Activated gamma-delta T cell (primary cell): ENCODE measurements around the gene MALT1.
"Not testable (repeated sequence)": the region's sequence is repeated elsewhere in the genome, so short reads cannot be mapped to it uniquely, and the experiment has no call there.

Source experiments
- DNase-seq: peaks from one replicate; lab custom pipeline; 2025; lab: John Stamatoyannopoulos, UW

Gene MALT1

DNA sequence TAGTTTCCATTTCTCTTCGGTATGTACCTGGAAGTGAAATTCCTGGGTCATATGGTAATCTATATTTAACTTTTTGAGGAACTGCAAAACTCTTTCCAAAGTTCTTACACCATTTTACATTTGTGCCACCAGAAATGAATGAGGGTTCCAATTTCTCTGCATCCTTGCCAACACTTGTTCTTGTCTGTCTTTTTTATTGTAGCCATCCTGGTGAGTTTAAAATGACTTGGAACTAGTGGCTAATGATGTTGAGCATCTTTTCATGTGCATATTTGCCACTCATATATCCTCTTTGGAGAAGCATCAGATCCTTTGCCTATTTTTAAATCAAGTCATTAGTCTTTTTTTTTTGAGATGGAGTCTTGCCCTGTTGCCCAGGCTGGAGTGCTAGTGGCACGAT lies 59.4 kb downstream of the MALT1 start:
- no peak for DNase-seq

DNA sequence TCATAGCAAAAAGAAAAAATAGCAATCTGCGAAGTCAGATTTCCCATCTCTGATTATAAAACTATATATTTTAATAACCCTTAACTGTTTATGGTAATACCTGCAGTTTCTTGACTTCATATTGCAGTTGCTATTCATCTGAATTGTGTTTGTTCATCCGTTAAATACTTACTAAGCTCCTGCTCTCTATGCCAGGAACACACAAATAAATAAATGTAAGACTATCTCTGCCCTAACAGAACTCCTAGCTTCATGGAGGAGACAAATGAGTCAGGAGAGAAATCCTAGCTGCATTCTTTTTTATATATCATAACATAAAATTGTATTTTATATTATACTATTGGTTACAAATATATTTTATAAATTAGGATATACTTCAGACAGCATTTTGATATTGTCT lies 61.2 kb downstream of the MALT1 start:
- DNase-seq: no peak

DNA sequence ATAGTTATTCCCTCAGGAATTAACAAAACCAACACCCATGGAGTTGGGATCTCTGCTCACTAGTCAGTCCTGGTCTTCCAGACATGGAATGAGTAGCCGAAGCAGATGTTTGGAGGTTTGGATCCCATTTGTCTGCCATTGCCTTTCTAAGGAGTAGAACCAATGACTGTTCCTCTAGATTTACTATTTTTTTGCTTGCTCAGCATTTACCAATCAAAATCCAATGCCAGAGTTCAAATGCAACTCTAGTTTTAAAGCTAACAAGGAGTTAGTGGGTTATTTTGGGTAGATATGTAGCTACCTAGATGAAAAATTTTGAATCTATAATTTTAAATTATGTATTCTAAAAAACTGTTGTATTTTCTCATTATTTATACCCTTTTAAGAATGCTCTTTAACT lies 62.6 kb downstream of the MALT1 start:
- DNase-seq: no peak

DNA sequence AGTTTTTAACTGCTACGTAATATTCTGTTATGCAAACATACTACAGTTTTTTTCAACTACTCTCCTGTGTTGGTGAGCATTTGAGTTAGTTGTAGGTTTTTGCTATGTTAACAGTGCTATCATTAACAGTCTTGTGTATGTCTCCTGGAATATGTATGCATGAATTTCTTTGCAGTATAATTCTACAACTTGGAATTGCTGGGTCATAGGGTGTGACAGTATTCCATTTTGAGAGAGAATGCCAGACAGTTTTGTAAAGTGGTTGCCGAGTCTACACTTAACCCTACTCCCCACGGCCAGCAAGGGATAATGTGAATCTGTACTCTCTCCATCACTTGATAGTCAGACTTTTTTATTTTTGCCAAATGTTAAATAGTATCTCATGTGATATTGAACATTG lies 67.1 kb downstream of the MALT1 start:
- no peak for DNase-seq

DNA sequence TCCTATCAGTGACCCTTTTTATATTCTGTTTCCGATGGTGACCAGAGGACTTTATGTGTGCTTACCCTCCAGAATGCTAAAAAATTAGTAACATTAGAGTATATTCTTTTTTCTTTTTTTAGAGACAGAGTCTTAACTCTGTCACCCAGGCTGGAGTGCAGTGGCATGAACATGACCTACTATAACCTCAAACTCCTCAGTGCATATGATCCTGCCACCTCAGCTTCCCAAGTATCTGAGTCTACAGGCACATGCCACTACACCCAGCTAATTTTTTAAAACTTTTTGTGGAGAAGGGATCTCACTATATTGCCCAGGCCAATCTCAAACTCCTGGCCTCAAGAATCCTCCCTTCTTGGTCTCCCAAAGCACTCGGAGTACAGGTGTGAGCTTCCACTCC lies 74.6 kb downstream of the MALT1 start:
- DNase-seq: no peak

DNA sequence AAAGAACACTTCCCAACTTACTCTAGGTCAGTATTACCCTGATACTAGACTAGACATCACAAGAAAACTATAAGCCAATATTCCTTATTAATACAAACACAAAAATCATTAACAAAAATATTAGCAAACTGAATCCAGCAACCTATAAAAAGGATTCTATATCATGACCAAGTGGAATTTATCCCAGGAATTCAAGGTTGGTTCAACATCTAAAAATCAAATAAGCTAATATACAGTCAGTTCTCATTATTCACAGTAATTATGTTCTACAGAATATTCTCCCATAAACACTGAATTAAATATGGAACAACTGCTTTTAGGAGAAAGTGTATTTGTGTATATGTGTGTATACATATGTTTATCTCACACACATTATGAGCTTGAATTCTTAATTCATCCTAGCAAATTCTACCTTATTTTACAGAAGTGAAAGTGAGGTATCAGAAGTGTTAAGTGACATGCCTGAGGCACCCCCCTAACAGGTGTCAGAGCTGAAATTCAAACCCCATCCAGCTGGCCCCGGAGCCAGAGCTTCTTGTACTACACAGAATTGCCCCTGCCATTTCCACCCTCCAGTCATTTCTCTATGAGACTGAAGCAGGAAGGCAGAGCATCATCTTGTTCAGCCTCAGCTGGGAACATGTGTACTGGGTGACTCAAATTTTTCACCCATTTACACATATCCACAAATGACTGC lies 77.8 kb downstream of the MALT1 start:
- DNase-seq: no peak

DNA sequence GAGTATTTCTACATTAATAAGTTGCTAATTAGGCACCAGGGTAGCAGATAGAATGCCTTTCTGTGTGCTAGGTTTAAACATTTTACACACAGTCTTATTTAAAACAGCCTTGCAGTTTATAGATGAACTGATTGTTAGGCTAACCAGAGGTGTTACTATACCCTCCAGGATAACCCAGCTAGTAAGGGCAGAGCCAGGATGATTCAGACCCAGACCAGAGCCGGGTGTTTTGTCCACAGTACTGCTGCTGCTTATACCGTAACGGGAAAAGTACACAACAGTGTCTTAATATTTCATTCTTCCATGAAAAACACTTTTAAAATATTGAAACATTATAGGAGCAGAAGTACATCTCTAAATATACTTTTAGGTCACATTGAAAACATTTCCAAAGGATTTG lies 82.7 kb downstream of the MALT1 start:
- no peak for DNase-seq

DNA sequence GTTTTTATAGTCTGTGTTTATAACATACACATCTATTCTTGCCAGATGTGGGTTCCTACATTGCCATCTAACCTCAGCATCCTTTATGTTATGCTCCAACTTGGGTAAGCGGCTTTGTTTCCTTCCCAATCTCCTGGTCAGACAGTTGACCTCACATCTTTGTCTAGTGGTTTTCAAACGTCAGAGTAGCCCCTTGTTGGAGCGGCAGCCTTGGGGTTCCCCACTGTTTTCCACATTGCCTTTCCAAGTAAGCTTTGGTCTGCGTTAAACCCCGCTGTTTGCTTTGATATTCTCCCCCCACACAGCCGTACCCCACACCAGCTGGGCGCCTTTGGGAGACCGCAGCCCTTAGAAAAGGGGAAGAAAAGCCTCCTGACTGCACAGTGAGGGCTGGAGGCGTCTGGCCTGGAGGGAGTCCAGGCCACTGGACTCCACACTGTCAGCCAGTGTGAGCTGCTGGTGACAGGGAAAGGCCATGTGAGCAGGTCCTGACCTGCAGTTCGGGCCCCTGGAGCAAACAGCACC lies 83.3 kb downstream of the MALT1 start:
- DNase-seq: no peak

DNA sequence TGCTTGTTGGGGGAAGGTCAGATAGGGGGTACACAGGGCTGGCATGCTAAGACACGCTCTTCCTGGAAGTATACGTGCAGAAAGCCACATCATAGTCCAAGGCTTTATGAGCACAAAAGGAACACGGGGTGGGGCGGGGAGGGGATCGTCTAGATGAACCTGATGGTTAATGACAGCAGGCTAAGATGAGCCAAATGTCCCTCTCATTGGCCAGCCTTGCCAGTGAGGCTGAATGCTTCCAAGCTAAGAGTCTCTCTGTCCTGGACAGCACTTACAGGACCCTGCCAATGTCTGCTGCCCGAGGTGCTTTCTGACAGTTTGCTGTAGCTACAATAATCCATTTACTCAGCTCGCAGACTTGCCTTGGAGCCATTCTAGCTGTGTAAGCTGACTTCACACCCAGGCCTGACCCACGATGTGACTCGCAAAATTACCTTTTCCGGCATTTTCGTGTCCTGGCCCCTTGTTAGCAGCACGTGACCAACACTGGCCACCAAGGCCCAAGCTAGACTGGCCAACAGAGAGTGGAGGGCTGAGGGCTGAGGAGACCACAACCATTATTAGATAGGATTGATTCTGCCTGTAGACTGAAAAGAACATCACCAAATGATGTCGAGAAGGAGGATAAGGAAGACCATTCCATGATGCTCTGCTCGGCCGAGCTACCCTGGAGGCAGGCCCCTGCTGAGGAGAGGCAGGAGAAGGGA lies 84.2 kb downstream of the MALT1 start:
- no peak for DNase-seq

DNA sequence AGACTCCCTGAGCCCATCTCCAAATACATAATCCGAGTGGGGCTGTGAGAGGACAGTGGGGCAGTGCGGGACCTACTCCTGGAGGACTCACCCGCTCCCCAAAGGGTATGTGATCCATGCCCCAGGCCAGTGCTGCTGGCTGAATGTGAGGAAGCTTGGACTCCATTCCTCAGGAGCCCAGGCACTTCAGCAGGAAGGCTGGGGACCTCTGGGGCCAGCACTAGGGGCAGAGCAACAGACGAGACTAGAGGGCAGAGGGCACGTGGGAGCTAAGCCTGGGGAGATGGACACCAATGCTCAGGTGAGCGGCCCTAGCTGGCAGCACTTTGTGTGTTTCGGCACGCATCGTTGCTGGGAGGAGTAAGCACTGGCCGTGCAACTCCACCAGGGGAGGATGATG lies 84.9 kb downstream of the MALT1 start:
- DNase-seq: no peak

DNA sequence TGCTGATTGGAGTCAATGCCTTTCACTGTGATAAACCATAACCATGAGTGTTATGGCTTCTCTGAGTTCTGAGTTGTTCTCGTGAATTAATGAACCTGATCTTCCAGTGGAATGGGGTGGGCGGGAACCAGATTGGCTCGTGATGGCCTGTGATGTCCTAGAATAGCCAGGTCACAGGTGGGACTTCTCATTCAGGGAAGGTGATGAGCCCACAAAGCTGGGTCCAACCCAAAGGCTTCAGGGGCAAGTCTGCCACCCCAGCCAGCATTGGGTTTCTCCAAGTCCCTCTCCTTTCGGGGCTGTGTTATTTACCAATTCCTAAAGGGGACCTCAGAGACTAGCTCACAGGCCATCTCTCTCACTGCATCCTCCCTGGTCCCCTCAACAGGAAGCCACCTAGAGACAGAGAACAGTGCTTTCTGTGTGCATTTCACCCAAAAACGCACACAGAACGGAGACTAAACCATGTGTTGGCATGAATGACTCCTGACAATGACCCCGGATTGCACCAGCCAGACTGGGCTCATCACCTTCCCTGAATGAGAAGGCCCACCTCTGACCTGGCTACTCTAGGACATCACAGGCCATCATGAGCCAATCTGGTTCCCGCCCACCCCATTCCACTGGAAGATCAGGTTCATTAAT lies 85.5 kb downstream of the MALT1 start:
- no peak for DNase-seq

DNA sequence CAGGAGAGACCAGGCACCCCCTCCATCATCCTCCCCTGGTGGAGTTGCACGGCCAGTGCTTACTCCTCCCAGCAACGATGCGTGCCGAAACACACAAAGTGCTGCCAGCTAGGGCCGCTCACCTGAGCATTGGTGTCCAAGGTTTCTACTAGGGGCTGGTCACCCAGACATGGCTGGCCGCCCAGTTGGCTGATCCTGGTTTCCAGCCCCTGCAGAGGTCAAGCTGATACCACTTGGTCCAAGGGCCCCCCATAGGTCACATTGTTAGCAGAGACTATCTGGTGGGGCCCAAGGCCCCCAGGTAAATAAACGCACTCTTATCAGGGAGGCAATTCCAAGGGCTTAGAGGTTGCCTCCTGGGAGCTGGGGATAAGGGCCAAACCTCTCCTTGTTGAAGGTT lies 86.1 kb downstream of the MALT1 start:
- not testable (repeated sequence) for DNase-seq

DNA sequence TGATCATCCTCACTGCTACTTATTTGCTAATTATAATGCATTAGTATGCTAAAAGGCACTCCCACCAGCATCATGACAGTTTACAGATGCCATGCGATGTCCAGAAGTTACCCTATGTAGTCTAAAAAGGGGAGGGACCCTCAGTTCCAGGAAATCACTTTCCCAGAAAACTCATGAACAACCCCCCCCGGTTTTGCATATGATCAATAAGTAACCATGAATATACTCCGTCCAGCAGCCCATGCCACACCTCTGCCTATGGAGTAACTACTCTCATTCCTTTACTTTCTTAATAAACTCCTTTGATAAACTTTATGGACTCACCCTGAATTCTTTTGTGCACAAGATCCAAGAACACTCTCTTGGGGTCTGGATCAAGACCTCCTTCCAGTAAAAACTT lies 86.8 kb downstream of the MALT1 start:
- DNase-seq: no peak

DNA sequence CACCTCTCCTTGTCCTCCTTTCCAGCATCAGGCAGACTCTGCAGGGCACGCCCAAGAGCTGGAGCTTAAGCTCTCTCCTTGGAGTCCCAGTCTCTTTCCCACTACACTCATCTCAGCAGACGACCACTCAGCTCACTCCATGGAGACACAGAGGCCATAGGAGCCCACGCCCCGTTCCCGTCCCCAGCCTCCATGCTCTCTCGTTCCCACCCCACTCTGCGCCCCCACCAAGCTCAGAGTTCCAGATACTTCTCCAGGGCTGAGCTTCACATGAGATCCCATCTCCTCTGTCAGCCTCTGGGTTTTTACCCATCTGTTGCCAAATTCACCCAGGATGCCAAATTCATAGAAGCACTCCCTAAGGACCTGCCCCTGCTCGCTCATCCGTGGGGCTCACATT lies 87.3 kb downstream of the MALT1 start:
- no peak for DNase-seq

DNA sequence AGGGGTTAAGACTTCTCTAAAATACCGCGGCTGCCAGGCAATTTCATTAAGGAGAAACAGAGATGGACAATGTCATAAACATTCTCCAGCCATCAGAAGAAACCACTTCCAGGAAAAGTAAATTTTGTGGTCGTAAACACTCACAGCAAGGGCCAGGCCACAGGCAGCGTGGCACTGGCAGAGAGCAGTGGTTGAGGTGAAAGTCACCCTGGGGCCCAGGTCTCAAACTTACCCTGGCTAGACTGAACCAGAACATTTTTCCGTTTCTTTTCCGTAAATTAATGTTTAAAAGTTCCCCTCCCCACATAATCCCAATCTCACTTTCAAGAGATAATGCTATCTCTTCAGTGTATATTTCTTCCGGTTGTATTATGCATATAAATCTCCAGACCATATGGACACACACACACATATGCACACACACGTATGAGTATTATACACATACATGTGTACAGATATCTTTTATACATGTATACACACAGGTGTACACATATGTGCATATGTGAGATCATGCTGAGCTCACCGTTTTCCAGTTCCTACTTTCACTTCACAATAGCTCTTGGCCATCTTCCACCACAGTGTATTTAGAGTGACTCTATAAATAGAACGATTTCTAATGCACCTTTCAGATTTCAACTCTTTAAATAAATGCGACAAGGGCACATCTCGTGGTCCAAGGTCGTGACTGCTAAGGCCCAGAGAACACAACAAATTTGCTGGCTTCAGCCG lies 90.1 kb downstream of the MALT1 start:
- DNase-seq: no peak

DNA sequence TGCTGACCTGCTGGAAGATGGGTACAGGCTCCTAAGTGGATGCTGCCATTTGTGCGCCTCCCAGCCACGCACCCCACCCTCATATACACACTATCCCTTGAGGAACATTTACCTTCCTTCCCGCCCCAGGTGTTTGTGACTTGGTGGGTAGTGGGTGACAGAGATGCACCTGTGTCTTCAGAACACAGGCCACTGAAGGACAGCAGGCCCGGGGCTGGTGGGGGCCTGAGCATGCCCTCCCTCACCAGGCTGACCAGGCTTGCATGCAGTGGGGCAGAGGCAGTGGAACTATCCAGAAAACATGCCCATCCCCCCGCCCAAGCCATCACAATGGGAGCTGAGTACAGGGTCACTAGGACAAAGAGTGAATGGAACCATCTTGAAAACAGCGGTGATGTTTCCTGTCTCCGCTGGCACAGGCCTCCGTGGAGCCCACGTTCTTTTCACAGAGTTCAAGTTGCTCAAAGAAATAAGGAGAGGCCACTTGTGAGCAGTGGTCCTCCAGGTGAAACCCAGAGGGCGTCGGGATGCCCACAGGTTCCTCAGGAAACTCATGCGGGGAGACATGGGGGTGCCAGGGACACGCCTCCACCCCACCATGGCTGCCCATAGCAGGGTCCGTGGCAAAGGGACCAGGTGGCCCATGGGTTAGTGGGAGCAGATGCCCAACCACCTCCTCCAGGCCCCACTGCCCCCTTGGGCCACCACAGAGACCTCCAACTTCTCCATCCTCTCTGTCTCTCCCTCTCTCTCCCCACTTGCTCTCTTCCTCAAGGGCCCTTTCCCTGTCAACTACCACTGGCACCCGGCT lies 90.9 kb downstream of the MALT1 start:
- DNase-seq: no peak

DNA sequence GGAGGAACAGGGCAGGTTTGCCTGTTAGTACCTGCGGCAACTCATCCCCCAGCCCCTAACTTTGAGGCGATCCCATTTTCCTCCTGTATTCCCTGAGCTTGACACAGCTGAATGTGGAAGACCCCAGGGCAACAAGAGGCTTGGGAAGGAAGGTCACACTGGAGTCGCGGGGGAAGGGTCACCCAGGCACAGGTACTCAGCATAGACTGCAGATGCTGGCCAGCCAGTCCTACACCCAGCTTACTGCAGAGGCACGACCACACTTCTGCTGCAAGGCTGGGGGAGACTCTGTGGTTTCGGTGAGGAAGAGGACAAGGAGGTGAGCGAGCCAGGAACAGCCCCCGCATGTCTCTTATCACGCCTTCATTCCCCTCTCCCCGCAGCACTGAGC lies 91.5 kb downstream of the MALT1 start:
- DNase-seq: no peak

DNA sequence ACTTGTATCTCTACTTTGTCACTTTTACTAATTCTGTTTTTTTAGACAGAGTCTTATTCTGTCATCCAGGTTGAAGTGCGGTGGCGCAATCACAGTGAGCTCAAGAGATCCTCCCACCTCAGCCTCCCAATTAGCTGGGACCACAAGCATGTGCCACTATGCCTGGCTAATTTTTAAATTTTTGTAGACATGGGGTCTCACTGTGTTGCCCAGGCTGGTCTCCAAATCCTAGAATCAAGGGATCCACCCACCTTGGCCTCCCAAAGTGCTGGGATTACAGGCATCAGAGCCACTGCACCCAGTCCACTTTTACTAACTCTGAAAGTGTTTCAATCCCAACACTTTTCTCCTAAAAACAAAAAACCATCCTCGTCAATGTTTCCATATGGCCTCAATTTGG lies 94.9 kb downstream of the MALT1 start:
- no peak for DNase-seq

DNA sequence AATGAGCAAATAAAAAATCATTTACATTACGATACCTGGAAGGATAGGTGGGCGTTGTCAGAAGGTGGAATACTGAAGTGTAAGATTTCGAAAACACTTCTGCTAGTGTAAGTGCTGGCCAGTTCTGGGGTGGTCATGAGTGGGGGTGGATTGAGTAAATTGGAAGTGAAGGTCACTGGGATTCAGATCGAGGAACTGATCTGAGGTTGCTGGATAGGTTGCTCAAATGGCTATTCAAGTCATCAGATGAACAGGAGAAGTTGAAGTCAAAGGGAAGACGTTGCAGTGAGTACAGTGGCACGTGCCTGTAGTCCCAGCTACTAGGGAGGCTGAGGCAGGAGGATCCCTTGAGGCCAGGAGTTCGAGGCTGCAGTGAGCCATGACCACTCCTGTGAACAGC lies 95.7 kb downstream of the MALT1 start:
- no peak for DNase-seq

DNA sequence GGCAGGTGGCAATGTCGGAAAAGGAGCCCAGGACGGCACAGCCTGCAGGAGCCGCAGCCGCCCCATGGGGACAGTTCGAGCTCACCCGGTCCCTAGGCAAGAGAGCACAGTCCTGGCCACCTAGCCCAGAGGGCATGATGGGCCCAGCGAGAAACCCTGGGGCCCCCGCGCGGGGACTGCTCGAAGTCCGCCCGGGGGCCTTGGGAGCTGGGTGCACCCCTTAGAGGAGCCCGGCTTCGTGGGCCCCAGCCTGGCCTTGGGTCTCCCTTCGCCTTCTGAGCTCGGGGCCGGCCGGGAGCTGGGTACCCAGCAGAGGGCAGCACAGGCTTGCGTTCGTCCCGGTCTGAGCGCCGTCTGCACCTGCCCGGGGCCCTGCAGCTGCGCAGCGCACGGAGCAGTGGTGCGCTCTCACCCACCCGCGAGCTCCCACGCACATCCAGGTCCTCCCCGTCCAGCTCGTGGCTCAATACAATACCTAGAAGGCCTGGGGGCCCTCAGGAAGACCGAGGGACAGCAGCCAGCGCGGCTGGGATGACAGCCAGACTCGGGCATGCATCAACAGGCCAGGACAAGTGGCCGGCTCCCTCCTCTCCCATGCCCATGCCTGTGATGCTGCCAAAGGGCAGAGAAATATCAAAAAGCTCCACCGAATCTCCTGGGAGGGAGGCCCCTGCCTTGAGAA lies 97.2 kb downstream of the MALT1 start:
- peak; percentile 22 for DNase-seq

DNA sequence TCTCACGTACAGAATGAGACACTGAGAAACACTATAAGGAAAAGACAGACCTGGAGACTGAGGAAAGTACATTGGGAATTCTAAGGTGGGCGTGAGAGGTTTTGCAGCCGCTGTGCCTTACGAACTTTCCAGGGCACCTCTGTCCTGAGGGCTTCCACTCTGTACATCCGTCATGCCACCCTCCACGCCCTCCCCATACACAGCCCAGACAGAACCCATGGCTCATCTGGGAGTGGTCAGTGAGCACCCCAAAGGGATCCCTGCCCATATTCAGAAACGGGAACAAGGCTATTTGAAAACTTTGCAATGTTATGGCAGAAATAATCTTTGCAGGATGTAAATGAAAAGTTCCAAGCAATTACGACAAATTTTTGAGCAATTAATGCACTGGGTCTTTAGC lies 98.1 kb downstream of the MALT1 start:
- DNase-seq: no peak
